Peyer's patch (tissue), 4 donors: ENCODE data around the gene CNRIP1.

Experiments
- CTCF ChIP-seq, 6 experiments: fragments of 450-650 bp in 4 of 6; fragments of 200-600 bp in 2 of 6; sonication (generic) in 1 of 6; IDR thresholded peaks; one replicate each; pipeline ENCODE4 v1.5.1; 2017 to 2019; ENCODE audit warnings: antibody characterized with exemption in 6 of 6, mild to moderate bottlenecking in 3 of 6, moderate library complexity in 1 of 6
- POLR2A ChIP-seq, 2 donors: fragments of 450-650 bp; IDR thresholded peaks; one replicate each; pipeline ENCODE4 v1.5.1; 2017; ENCODE audit warnings: antibody characterized with exemption in 2 of 2, mild to moderate bottlenecking in 2 of 2, moderate library complexity in 2 of 2

DNA sequence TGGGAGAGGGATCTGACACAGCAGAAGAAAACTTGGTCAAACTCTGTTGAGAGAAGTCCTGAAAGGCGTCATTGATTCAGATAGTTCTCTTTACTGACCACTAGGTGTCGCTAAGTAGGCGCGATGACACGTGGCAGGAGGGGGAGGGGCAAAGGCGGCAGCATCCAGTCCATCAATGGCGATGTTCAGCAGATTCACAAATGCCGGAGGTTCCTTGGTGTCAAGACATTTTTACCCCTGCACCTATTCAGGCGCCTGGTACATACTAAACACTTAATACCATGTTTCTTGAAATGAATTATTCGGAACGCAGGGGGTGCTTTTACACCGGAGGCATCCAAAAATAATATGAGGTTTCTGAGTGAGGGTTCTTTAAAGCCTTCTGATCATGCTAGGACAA lies 42.3 kb upstream of the CNRIP1 start:
- TF ChIP-seq CTCF (IDR thresholded peaks at IDR 0.05) (peak; percentile 77 to 83 (median 79)), POLR2A (IDR thresholded peaks at IDR 0.05) (no peak)
